Measurements from ENCODE around the gene RDH11. TPM values are rescaled to one million over a fixed set of nuclear protein-coding genes. Genes with fewer than 3 reads are reported as not detected.

Gene RDH11
- total and polyA plus RNA-seq, 8 donors: 6.9 to 71.6 (median 24.8) TPM

GRCh38 chr14:67729072-67729885, 33.7 kb upstream of the RDH11 start:
- no peak for TF ChIP-seq CTCF (IDR thresholded peaks at IDR 0.05)
- TF ChIP-seq POLR2AphosphoS5 (IDR thresholded peaks at IDR 0.05): peak in 1 of 3 donors; percentile 3
- no peak for TF ChIP-seq POLR2A (IDR thresholded peaks at IDR 0.05)
- TF ChIP-seq EP300 (IDR thresholded peaks at IDR 0.05): no peak
- H3K4me1 ChIP-seq: peaks cover 0 to 4% (median 1%) of the 10 kb centered on the region in 4 donors
- H3K9me3 ChIP-seq: no peaks in the 10 kb centered on the region
- 22 to 45% (median 24%) methylated on average over 13 to 21 of the region's 21 CpGs for WGBS, 5 donors
- H3K27me3 ChIP-seq: peaks cover 0 to 4% (median 0%) of the 10 kb centered on the region in 3 donors
- peak overlapping the region; percentile 57 to 78 (median 67) for H3K27ac ChIP-seq
- intact Hi-C loops (cut with DNase I; ENCODE audit: low total_unique reads): no loop called here
- peak; percentile 66 to 84 for DNase-seq
- H3K36me3 ChIP-seq: no peaks in the 10 kb centered on the region
- peak overlapping the region in 2 of 4 donors; percentile 11 to 23 for H3K4me3 ChIP-seq

GRCh38 chr14:67728258-67728657, 32.7 kb upstream of the RDH11 start:
- Histone ChIP-seq H3K9me3 (no peaks in the 10 kb centered on the region), H3K27me3 (peaks cover 0 to 4% (median 0%) of the 10 kb centered on the region in 3 donors), H3K4me1 (peaks cover 0 to 4% (median 1%) of the 10 kb centered on the region in 4 donors), H3K36me3 (no peaks in the 10 kb centered on the region), H3K27ac (no peak overlapping the region), H3K4me3 (no peak overlapping the region)
- TF ChIP-seq POLR2A (IDR thresholded peaks at IDR 0.05) (no peak), POLR2AphosphoS5 (IDR thresholded peaks at IDR 0.05) (no peak), EP300 (IDR thresholded peaks at IDR 0.05) (no peak), CTCF (IDR thresholded peaks at IDR 0.05) (no peak)
- intact Hi-C loops (cut with DNase I; ENCODE audit: low total_unique reads): no loop called here
- DNase-seq: no peak

- WGBS, 5 donors: 94 to 97% (median 96%) methylated on average over 7 of the region's 7 CpGs
- no peak overlapping the region for H3K27ac ChIP-seq
- intact Hi-C loops (cut with DNase I; ENCODE audit: low total_unique reads): no loop called here
Observed at GRCh38 chr14:67727361-67727760, 31.8 kb upstream of the RDH11 start.

GRCh38 chr14:67725171-67725570, 29.6 kb upstream of the RDH11 start:
- peaks cover 3 to 14% (median 7%) of the 10 kb centered on the region in 4 donors for H3K4me1 ChIP-seq
- H3K27ac ChIP-seq: no peak overlapping the region
- no peak for DNase-seq
- no peaks in the 10 kb centered on the region for H3K36me3 ChIP-seq
- H3K4me3 ChIP-seq: no peak overlapping the region
- intact Hi-C loops (cut with DNase I; ENCODE audit: low total_unique reads): no loop called here
- whole genome bisulfite sequencing, 5 donors: 82 to 96% (median 89%) methylated on average over 5 of the region's 5 CpGs
- peaks cover 0 to 4% (median 0%) of the 10 kb centered on the region in 3 donors for H3K27me3 ChIP-seq
- TF ChIP-seq CTCF (IDR thresholded peaks at IDR 0.05) (no peak), EP300 (IDR thresholded peaks at IDR 0.05) (no peak), POLR2AphosphoS5 (IDR thresholded peaks at IDR 0.05) (no peak), POLR2A (IDR thresholded peaks at IDR 0.05) (no peak)
- H3K9me3 ChIP-seq: no peaks in the 10 kb centered on the region

More at GRCh38 chr14:67727361-67727760, 31.8 kb upstream of the RDH11 start:
- Histone ChIP-seq H3K27me3 (peaks cover 0 to 4% (median 0%) of the 10 kb centered on the region in 3 donors), H3K4me3 (no peak overlapping the region), H3K9me3 (no peaks in the 10 kb centered on the region), H3K4me1 (peaks cover 3 to 7% (median 4%) of the 10 kb centered on the region in 4 donors), H3K36me3 (no peaks in the 10 kb centered on the region)
- DNase-seq: no peak
- TF ChIP-seq POLR2AphosphoS5 (IDR thresholded peaks at IDR 0.05) (no peak), POLR2A (IDR thresholded peaks at IDR 0.05) (no peak), CTCF (IDR thresholded peaks at IDR 0.05) (no peak), EP300 (IDR thresholded peaks at IDR 0.05) (no peak)

Data from stomach (tissue), 9 donors.